OCI-LY3 (cell line): ENCODE measurements around the gene ANKRD34B.

Source experiments
- CTCF ChIP-seq: fragments of 200-600, 300-600 bp; sonication (generic); IDR thresholded peaks from 2 replicates; pipeline ENCODE4 v1.5.1; 2014; ENCODE audit warnings: antibody characterized with exemption, low read length, low read depth
- EZH2phosphoT487 ChIP-seq: fragments of 200-600 bp; shearing (Covaris generic); IDR thresholded peaks from 2 replicates; pipeline ENCODE4 v1.6.1; 2018; ENCODE audit warnings: antibody characterized with exemption, mixed run types, low read depth

DNA sequence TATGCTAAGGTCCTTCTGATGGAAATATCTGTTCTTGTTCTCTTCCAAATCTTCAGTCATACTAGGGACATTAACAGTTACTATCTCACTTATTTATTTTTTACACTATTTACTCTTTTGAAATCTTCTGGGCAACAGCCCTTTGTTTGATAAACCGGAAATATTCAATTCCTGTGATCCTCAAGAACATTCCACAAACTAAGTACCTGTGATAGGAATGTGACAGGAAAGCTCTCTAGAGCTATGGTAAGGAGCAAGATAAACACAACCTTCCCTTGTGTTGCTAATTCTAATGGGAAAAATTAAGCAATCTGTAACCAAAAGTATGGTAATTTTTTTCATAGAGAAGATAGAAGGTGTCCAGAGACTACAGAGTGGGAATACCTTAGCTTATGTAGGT is 22.0 kb upstream of the ANKRD34B start:
- no peak for TF ChIP-seq EZH2phosphoT487
- no peak for TF ChIP-seq CTCF
